HG02970 (cell line): ENCODE results near the gene SENP2.
"Not testable (repeated sequence)": the region's sequence is repeated elsewhere in the genome, so short reads cannot be mapped to it uniquely, and the experiment has no call there.

Experiments used
- ATAC-seq: cut with Tn5 transposase; IDR thresholded peaks from one replicate; pipeline ENCODE4 v1.9.1; 2021; ENCODE audit warnings: mild to moderate bottlenecking, moderate library complexity, moderate number of reproducible peaks; ENCODE audit not compliant: unreplicated experiment, low FRiP score

Gene SENP2

GRCh38 chr3:185584686-185585085 lies 1.4 kb upstream of the SENP2 start:
- no peak for ATAC-seq

GRCh38 chr3:185585518-185585858 lies 607 bp upstream of the SENP2 start:
- ATAC-seq: no peak

- no peak for ATAC-seq
These were observed 568 bp downstream of the SENP2 start for GRCh38 chr3:185586686-185587039.

GRCh38 chr3:185594073-185594472 lies 8.0 kb downstream of the SENP2 start:
- no peak for ATAC-seq

GRCh38 chr3:185595526-185595925 lies 9.4 kb downstream of the SENP2 start:
- no peak for ATAC-seq

- ATAC-seq: no peak
These were observed 19.5 kb downstream of the SENP2 start for GRCh38 chr3:185605566-185605965.

GRCh38 chr3:185606196-185606595 lies 20.1 kb downstream of the SENP2 start:
- no peak for ATAC-seq

- no peak for ATAC-seq
These were observed 26.9 kb downstream of the SENP2 start for GRCh38 chr3:185613016-185613415.

- ATAC-seq: no peak
These were observed 38.0 kb downstream of the SENP2 start for GRCh38 chr3:185623939-185624665.

GRCh38 chr3:185625784-185626183 lies 39.7 kb downstream of the SENP2 start:
- ATAC-seq: no peak

- ATAC-seq: no peak
These were observed 43.6 kb downstream of the SENP2 start for GRCh38 chr3:185629554-185630181.

- ATAC-seq: no peak
These were observed 44.1 kb downstream of the SENP2 start for GRCh38 chr3:185630182-185630622.

- no peak for ATAC-seq
These were observed 45.0 kb downstream of the SENP2 start for GRCh38 chr3:185631108-185631507.

GRCh38 chr3:185631508-185632206 lies 45.6 kb downstream of the SENP2 start:
- ATAC-seq: no peak

- ATAC-seq: no peak
These were observed 46.9 kb downstream of the SENP2 start for GRCh38 chr3:185632996-185633395.

GRCh38 chr3:185637388-185637787 lies 51.3 kb downstream of the SENP2 start:
- ATAC-seq: no peak

- not testable (repeated sequence) for ATAC-seq
These were observed 52.6 kb downstream of the SENP2 start for GRCh38 chr3:185638651-185639050.

- ATAC-seq: no peak
These were observed 53.6 kb downstream of the SENP2 start for GRCh38 chr3:185639632-185640206.

- no peak for ATAC-seq
These were observed 54.2 kb downstream of the SENP2 start for GRCh38 chr3:185640308-185640707.

- ATAC-seq: not testable (repeated sequence)
These were observed 59.1 kb downstream of the SENP2 start for GRCh38 chr3:185645191-185645590.

GRCh38 chr3:185645596-185646381 lies 59.7 kb downstream of the SENP2 start:
- no peak for ATAC-seq
